Left lung (tissue), 10 donors: ENCODE measurements around the gene CACNA1E. TPM values are rescaled to one million over a fixed set of nuclear protein-coding genes. Genes with fewer than 3 reads are reported as not detected.

Experiments
- ATAC-seq: fragments of 200-7000 bp; cut with Tn5 transposase; one replicate; pipeline ENCODE4 v1.9.1; 2020; ENCODE audit warnings: moderate library complexity
- DNase-seq, 4 donors: peaks; one replicate each; pipeline ENCODE4 v3.0.0-alpha.2; 2013 to 2020
- H3K27ac ChIP-seq, 2 donors: fragments of 200-600 bp; sonication (generic) in 1 of 2; one replicate each; pipeline versions ENCODE4 v1.5.0 to v1.8.0; 2020 to 2021
- H3K27me3 ChIP-seq, 2 donors: fragments of 200-600 bp; sonication (generic) in 1 of 2; one replicate each; pipeline versions ENCODE4 v1.5.0 to v1.8.0; 2020 to 2021
- H3K36me3 ChIP-seq, 2 donors: fragments of 200-600 bp; sonication (generic) in 1 of 2; one replicate each; pipeline versions ENCODE4 v1.5.0 to v1.8.0; 2020 to 2021
- H3K4me1 ChIP-seq, 2 donors: fragments of 200-600 bp; one replicate each; pipeline ENCODE4 v1.8.0; 2021
- H3K4me3 ChIP-seq, 2 donors: fragments of 200-600 bp; sonication (generic) in 1 of 2; one replicate each; pipeline versions ENCODE4 v1.5.0 to v1.8.0; 2020 to 2021; ENCODE audit warnings: mild to moderate bottlenecking in 1 of 2
- H3K9me3 ChIP-seq, 2 donors: fragments of 200-600 bp; sonication (generic) in 1 of 2; one replicate each; pipeline versions ENCODE4 v1.5.0 to v1.8.0; 2020 to 2021
- intact Hi-C, 2 donors: fragments of 100-400 bp; cut with DNase I; formaldehyde crosslinking; loops; one replicate each; pipeline versions ENCODE4 v1.11.2 to v1.14.2; 2022
- polyA plus RNA-seq, 6 donors: library from polyadenylated mRNA; unstranded; fragments of 120-200 nt; gene quantifications; one replicate each; pipeline ENCODE4 v1.2.1, GENCODE V29; 2013; ENCODE audit not compliant: insufficient read length in 6 of 6
- total RNA-seq, 2 donors: library from RNA; stranded (reverse); fragmentation: NEBNext Ultra II Directional; extraction: Animal tissue kit (Norgen Biotek cat#: 25700); gene quantifications; one replicate each; pipeline ENCODE4 v1.2.1, GENCODE V29; 2021
- TF ChIP-seq, protein P1 (sequence below), 2 donors: fragments of 200-600 bp; sonication (generic) in 1 of 2; IDR thresholded peaks; one replicate each; pipeline versions ENCODE4 v1.5.0 to v1.8.0; 2021; ENCODE audit warnings: antibody characterized with exemption in 2 of 2
- donor health status: DM: no; HTN: yes; CAD: no.
- donor health status: DM: no; HTN: no; CAD: no.

The CACNA1E gene
- total and polyA plus RNA-seq, 8 donors = 0.03 to 1.2 (median 0.13) TPM; not detected in 1

DNA sequence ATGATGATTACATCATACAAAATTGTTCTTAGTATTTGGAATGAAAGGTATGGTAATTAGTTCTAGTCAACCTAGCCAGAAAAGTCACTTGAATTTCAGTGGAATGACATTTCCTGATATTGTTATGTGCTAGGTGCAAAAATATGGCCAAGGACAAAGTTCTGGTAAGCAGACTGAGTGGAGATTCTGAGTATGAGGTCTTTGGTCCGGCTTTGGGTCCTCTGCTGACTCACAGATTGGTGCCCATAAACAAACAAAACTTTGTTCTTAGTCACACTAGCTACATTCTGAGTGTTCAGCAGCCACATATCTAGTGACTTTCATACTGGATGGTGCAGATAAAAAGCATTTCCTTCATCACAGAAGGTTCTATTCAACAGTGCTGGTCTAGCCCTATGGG, 372.1 kb downstream of the CACNA1E start:
- H3K4me1 ChIP-seq = no peaks in the 10 kb centered on the region
- no peak overlapping the region for H3K27ac ChIP-seq
- H3K4me3 ChIP-seq = no peak overlapping the region
- ATAC-seq (no peak), DNase-seq (no peak)
- no peaks in the 10 kb centered on the region for H3K27me3 ChIP-seq
- peaks cover 0 to 16% of the 10 kb centered on the region in 2 donors for H3K9me3 ChIP-seq
- intact Hi-C loops = no loop called here
- H3K36me3 ChIP-seq = no peaks in the 10 kb centered on the region
- TF ChIP-seq, protein P1, sequence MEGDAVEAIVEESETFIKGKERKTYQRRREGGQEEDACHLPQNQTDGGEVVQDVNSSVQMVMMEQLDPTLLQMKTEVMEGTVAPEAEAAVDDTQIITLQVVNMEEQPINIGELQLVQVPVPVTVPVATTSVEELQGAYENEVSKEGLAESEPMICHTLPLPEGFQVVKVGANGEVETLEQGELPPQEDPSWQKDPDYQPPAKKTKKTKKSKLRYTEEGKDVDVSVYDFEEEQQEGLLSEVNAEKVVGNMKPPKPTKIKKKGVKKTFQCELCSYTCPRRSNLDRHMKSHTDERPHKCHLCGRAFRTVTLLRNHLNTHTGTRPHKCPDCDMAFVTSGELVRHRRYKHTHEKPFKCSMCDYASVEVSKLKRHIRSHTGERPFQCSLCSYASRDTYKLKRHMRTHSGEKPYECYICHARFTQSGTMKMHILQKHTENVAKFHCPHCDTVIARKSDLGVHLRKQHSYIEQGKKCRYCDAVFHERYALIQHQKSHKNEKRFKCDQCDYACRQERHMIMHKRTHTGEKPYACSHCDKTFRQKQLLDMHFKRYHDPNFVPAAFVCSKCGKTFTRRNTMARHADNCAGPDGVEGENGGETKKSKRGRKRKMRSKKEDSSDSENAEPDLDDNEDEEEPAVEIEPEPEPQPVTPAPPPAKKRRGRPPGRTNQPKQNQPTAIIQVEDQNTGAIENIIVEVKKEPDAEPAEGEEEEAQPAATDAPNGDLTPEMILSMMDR (IDR thresholded peaks at IDR 0.05) = no peak
